GM18499 (cell line): Measurements from ENCODE around the gene TBKBP1.

Experiments used
- ATAC-seq: cut with Tn5 transposase; IDR thresholded peaks from one replicate; pipeline ENCODE4 v1.9.1; 2021; ENCODE audit warnings: moderate number of reproducible peaks; ENCODE audit not compliant: insufficient read depth, unreplicated experiment

Gene TBKBP1

GRCh38 chr17:47712330-47713023 is 18.5 kb downstream of the TBKBP1 start:
- no peak for ATAC-seq

- no peak for ATAC-seq
Measured at GRCh38 chr17:47713980-47714700, 20.2 kb downstream of the TBKBP1 start.

GRCh38 chr17:47714773-47715396 is 20.9 kb downstream of the TBKBP1 start:
- no peak for ATAC-seq

- no peak for ATAC-seq
Measured at GRCh38 chr17:47715669-47716325, 21.8 kb downstream of the TBKBP1 start.

GRCh38 chr17:47716375-47716774 is 22.4 kb downstream of the TBKBP1 start:
- no peak for ATAC-seq

GRCh38 chr17:47717261-47717697 is 23.3 kb downstream of the TBKBP1 start:
- ATAC-seq, result no peak

GRCh38 chr17:47717979-47718621 is 24.1 kb downstream of the TBKBP1 start:
- ATAC-seq, result no peak

GRCh38 chr17:47718634-47719405 is 24.9 kb downstream of the TBKBP1 start:
- ATAC-seq, result no peak

- ATAC-seq, result no peak
Measured at GRCh38 chr17:47719411-47720152, 25.6 kb downstream of the TBKBP1 start.

GRCh38 chr17:47720196-47720595 is 26.2 kb downstream of the TBKBP1 start:
- ATAC-seq, result no peak

GRCh38 chr17:47720754-47721533 is 27.0 kb downstream of the TBKBP1 start:
- ATAC-seq, result no peak

- no peak for ATAC-seq
Measured at GRCh38 chr17:47721725-47722124, 27.8 kb downstream of the TBKBP1 start.

GRCh38 chr17:47724705-47725104 is 30.7 kb downstream of the TBKBP1 start:
- no peak for ATAC-seq

- ATAC-seq, result no peak
Measured at GRCh38 chr17:47725446-47726111, 31.6 kb downstream of the TBKBP1 start.

- ATAC-seq, result no peak
Measured at GRCh38 chr17:47726796-47727703, 33.1 kb downstream of the TBKBP1 start.

GRCh38 chr17:47727704-47728036 is 33.7 kb downstream of the TBKBP1 start:
- no peak for ATAC-seq
